ENCODE measurements around the gene SLC9A1. TPM values are rescaled to one million over a fixed set of nuclear protein-coding genes. Genes with fewer than 3 reads are reported as not detected.
"Not testable (repeated sequence)": the region's sequence is repeated elsewhere in the genome, so short reads cannot be mapped to it uniquely, and the experiment has no call there.

Gene SLC9A1
- total and polyA plus RNA-seq, 10 of the 15 experiments (the other 5 are each of a cell fraction or from before 2014, with no cell fraction given) = 0.87 to 21.4 (median 4.3) TPM

- CTCF ChIA-PET = interaction anchor here (0.5 to 1.9 kb wide), 3 partner anchors 30 to 166 kb away, joined by 3 to 4 read pairs (median 3); partner anchors contain the start of gene SLC9A1
- H3K9ac ChIP-seq (ENCODE audit: control insufficient read depth, insufficient read depth, low read length); H3K4me3 ChIP-seq; H3K9me3 ChIP-seq (replicated peaks; ENCODE audit: control insufficient read depth, insufficient read depth, low read length); H3K27ac ChIP-seq (ENCODE audit: control insufficient read depth, insufficient read depth); in situ Hi-C loops (cut with MboI); H3K79me2 ChIP-seq (ENCODE audit: control insufficient read depth, insufficient read depth, low read length); H4K20me1 ChIP-seq (ENCODE audit: control insufficient read depth, insufficient read depth); BruUV-seq (replicated peaks); H3K4me2 ChIP-seq (ENCODE audit: control insufficient read depth, insufficient read depth); FAIRE-seq; DNase-seq (ENCODE audit: low read depth, low spot score); H2AFZ ChIP-seq (ENCODE audit: control insufficient read depth, low read depth, low read length); POLR2A ChIA-PET; H3K27me3 ChIP-seq (replicated peaks in 1 of 2; ENCODE audit: control insufficient read depth in 2 of 2, insufficient read depth in 2 of 2, low read length in 1 of 2); H3K4me1 ChIP-seq (ENCODE audit: control insufficient read depth, insufficient read depth, low read length); ATAC-seq; RAD21 ChIA-PET (ENCODE audit: unreplicated experiment); intact Hi-C loops (cut with micrococcal nuclease; ENCODE audit: unreplicated experiment); H3K36me3 ChIP-seq (ENCODE audit: control insufficient read depth in 2 of 2, insufficient read depth in 2 of 2, low read length in 1 of 2): not testable (repeated sequence)
- SMC1A ChIA-PET (ENCODE audit: uncharacterized antibody, unreplicated experiment) = interaction anchor here (0.7 kb wide), 1 partner anchor 538 kb away, joined by 3 read pairs; no protein-coding TSS in a partner anchor
- WGBS (ENCODE audit: insufficient coverage, insufficient replicate concordance, low lambda C conversion rate, missing lambda C conversion rate) = 52% methylated on average over 3 of the region's 3 CpGs
These were observed 29.7 kb upstream of the SLC9A1 start for GRCh38 chr1:27184665-27185064.

GRCh38 chr1:27179979-27180378 is 25.1 kb upstream of the SLC9A1 start:
- ChIA-PET POLR2A (no interaction called here), RAD21 (ENCODE audit: unreplicated experiment) (no interaction called here), CTCF (interaction anchor here (1.3 kb wide), 1 partner anchor 19 kb away, joined by 4 read pairs; no protein-coding TSS in a partner anchor), SMC1A (ENCODE audit: uncharacterized antibody, unreplicated experiment) (interaction anchor here (1.1 to 1.2 kb wide), 2 partner anchors 14 kb away, joined by 3 read pairs; no protein-coding TSS in a partner anchor)
- DNase-seq (ENCODE audit: low read depth, low spot score) = no peak
- Histone ChIP-seq H3K36me3 (ENCODE audit: control insufficient read depth in 2 of 2, insufficient read depth in 2 of 2, low read length in 1 of 2) (no peaks in the 10 kb centered on the region), H3K4me1 (ENCODE audit: control insufficient read depth, insufficient read depth, low read length) (no peaks in the 10 kb centered on the region), H3K9ac (ENCODE audit: control insufficient read depth, insufficient read depth, low read length) (no peak overlapping the region), H3K4me2 (ENCODE audit: control insufficient read depth, insufficient read depth) (no peak overlapping the region), H3K79me2 (ENCODE audit: control insufficient read depth, insufficient read depth, low read length) (no peaks in the 10 kb centered on the region), H3K27me3 (replicated peaks in 1 of 2; ENCODE audit: control insufficient read depth in 2 of 2, insufficient read depth in 2 of 2, low read length in 1 of 2) (no peaks in the 10 kb centered on the region), H3K4me3 (no peak overlapping the region), H3K27ac (ENCODE audit: control insufficient read depth, insufficient read depth) (no peak overlapping the region), H2AFZ (ENCODE audit: control insufficient read depth, low read depth, low read length) (no peak overlapping the region), H4K20me1 (ENCODE audit: control insufficient read depth, insufficient read depth) (no peaks in the 10 kb centered on the region), H3K9me3 (replicated peaks; ENCODE audit: control insufficient read depth, insufficient read depth, low read length) (peaks cover 2% of the 10 kb centered on the region; the same call in 1 of the 3 replicates)
- no peak for ATAC-seq
- WGBS (ENCODE audit: insufficient coverage, insufficient replicate concordance, low lambda C conversion rate, missing lambda C conversion rate) = 32% methylated on average over 3 of the region's 3 CpGs
- no TSS peak for BruUV-seq (replicated peaks)
- no peak for FAIRE-seq
- in situ Hi-C loops (cut with MboI) (no loop called here), intact Hi-C loops (cut with micrococcal nuclease; ENCODE audit: unreplicated experiment) (no loop called here)
- no peak for TF ChIP-seq FOXM1 (IDR thresholded peaks at IDR 0.05; ENCODE audit: low read depth, low read length)
- no peak for TF ChIP-seq MLLT1 (IDR thresholded peaks at IDR 0.05)
- no peak for TF ChIP-seq NFXL1 (IDR thresholded peaks at IDR 0.05; ENCODE audit: borderline replicate concordance)
- TF ChIP-seq ZNF217 (IDR thresholded peaks at IDR 0.05) = no peak
- no peak for TF ChIP-seq ATF7 (IDR thresholded peaks at IDR 0.05; ENCODE audit: low read depth)
- no peak for TF ChIP-seq ESRRA (IDR thresholded peaks at IDR 0.05; ENCODE audit: low read length)
- no peak for TF ChIP-seq NR2F1 (conservative IDR thresholded peaks at IDR 0.05)
- no peak for TF ChIP-seq LARP7 (IDR thresholded peaks at IDR 0.05)
- no peak for TF ChIP-seq PRDM15 (CRISPR knock-in tag; IDR thresholded peaks at IDR 0.05)
- no peak for TF ChIP-seq NFIC (IDR thresholded peaks at IDR 0.05; ENCODE audit: low read depth, low read length)
- no peak for TF ChIP-seq USF2 (IDR thresholded peaks at IDR 0.05; ENCODE audit: borderline replicate concordance, low read depth, low read length)
- TF ChIP-seq RBBP5 (conservative IDR thresholded peaks at IDR 0.05) = no peak
- TF ChIP-seq ASH2L (IDR thresholded peaks at IDR 0.05; ENCODE audit: borderline replicate concordance, low read depth) = no peak

Data from GM12878 (cell line).